ENCODE results near the gene FRY. TPM values are rescaled to one million over a fixed set of nuclear protein-coding genes. Genes with fewer than 3 reads are reported as not detected.

Gene FRY
- total RNA-seq, 1 experiment from 2014 or later, result 1.3 TPM

- peaks cover 16% of the 10 kb centered on the region; the same call in 1 of the 2 replicates for H3K4me1 ChIP-seq (ENCODE audit: insufficient read depth, low read length)
- H3K4me2 ChIP-seq (ENCODE audit: low read length), result no peak overlapping the region
- H3K27ac ChIP-seq (ENCODE audit: low read length), result no peak overlapping the region
- ATAC-seq (no peak), DNase-seq (no peak)
- H2AFZ ChIP-seq (ENCODE audit: low read length), result no peak overlapping the region
- intact Hi-C loops (cut with micrococcal nuclease), result no loop called here
- no TSS peak for BruUV-seq (replicated peaks)
- ChIA-PET POLR2A (ENCODE audit: unreplicated experiment) (no interaction called here), CTCF (no interaction called here)
- H3K9me3 ChIP-seq (ENCODE audit: low read length), result no peaks in the 10 kb centered on the region
- no peaks in the 10 kb centered on the region for H3K9me2 ChIP-seq (replicated peaks; ENCODE audit: low read length)
- H3K9ac ChIP-seq (ENCODE audit: low read length), result no peak overlapping the region
- no peaks in the 10 kb centered on the region for H4K20me1 ChIP-seq (ENCODE audit: low read length)
- H3K27me3 ChIP-seq (ENCODE audit: low read length), result no peaks in the 10 kb centered on the region
- TF ChIP-seq EZH2 (IDR thresholded peaks at IDR 0.05; ENCODE audit: low read length, unreplicated experiment) (no peak), EZH2phosphoT487 (IDR thresholded peaks at IDR 0.05; ENCODE audit: borderline replicate concordance, low read length) (no peak), CTCF (conservative IDR thresholded peaks at IDR 0.05; ENCODE audit: low read depth, low read length) (no peak)
- H3K79me2 ChIP-seq (ENCODE audit: low read length), result no peaks in the 10 kb centered on the region
- H3K4me3 ChIP-seq (ENCODE audit: low read length), result no peak overlapping the region
- H3K36me3 ChIP-seq (ENCODE audit: low read depth, low read length), result no peaks in the 10 kb centered on the region
- no peaks in the 10 kb centered on the region for H3F3A ChIP-seq (ENCODE audit: low read length, unreplicated experiment)
Measured at GRCh38 chr13:32136716-32137115, 105.1 kb downstream of the FRY start.

GRCh38 chr13:32139251-32139650, 107.7 kb downstream of the FRY start:
- intact Hi-C loops (cut with micrococcal nuclease), result no loop called here
- DNase-seq, result no peak
- H3K9me2 ChIP-seq (replicated peaks; ENCODE audit: low read length), result no peaks in the 10 kb centered on the region
- H3K4me2 ChIP-seq (ENCODE audit: low read length), result no peak overlapping the region
- ATAC-seq, result no peak
- BruUV-seq (replicated peaks), result no TSS peak
- no peak overlapping the region for H2AFZ ChIP-seq (ENCODE audit: low read length)
- CTCF ChIA-PET, result no interaction called here
- H3K36me3 ChIP-seq (ENCODE audit: low read depth, low read length), result no peaks in the 10 kb centered on the region
- no peak for TF ChIP-seq EZH2phosphoT487 (IDR thresholded peaks at IDR 0.05; ENCODE audit: borderline replicate concordance, low read length)
- no peak for TF ChIP-seq CTCF (conservative IDR thresholded peaks at IDR 0.05; ENCODE audit: low read depth, low read length)
- no peak for TF ChIP-seq EZH2 (IDR thresholded peaks at IDR 0.05; ENCODE audit: low read length, unreplicated experiment)
- H3K9me3 ChIP-seq (ENCODE audit: low read length), result no peaks in the 10 kb centered on the region
- peaks cover 11% of the 10 kb centered on the region; the same call in 1 of the 2 replicates for H3K4me1 ChIP-seq (ENCODE audit: insufficient read depth, low read length)
- no peak overlapping the region for H3K4me3 ChIP-seq (ENCODE audit: low read length)
- no peaks in the 10 kb centered on the region for H4K20me1 ChIP-seq (ENCODE audit: low read length)
- no peaks in the 10 kb centered on the region for H3F3A ChIP-seq (ENCODE audit: low read length, unreplicated experiment)
- H3K27ac ChIP-seq (ENCODE audit: low read length), result no peak overlapping the region
- no peaks in the 10 kb centered on the region for H3K27me3 ChIP-seq (ENCODE audit: low read length)
- H3K79me2 ChIP-seq (ENCODE audit: low read length), result no peaks in the 10 kb centered on the region
- no peak overlapping the region for H3K9ac ChIP-seq (ENCODE audit: low read length)
- POLR2A ChIA-PET (ENCODE audit: unreplicated experiment), result no interaction called here

GRCh38 chr13:32140109-32140508, 108.5 kb downstream of the FRY start:
- H3F3A ChIP-seq (ENCODE audit: low read length, unreplicated experiment), result no peaks in the 10 kb centered on the region
- no peaks in the 10 kb centered on the region for H3K79me2 ChIP-seq (ENCODE audit: low read length)
- H3K4me3 ChIP-seq (ENCODE audit: low read length), result no peak overlapping the region
- TF ChIP-seq CTCF (conservative IDR thresholded peaks at IDR 0.05; ENCODE audit: low read depth, low read length) (no peak), EZH2phosphoT487 (IDR thresholded peaks at IDR 0.05; ENCODE audit: borderline replicate concordance, low read length) (no peak), EZH2 (IDR thresholded peaks at IDR 0.05; ENCODE audit: low read length, unreplicated experiment) (no peak)
- no TSS peak for BruUV-seq (replicated peaks)
- H3K4me1 ChIP-seq (ENCODE audit: insufficient read depth, low read length), result peaks cover 5% of the 10 kb centered on the region; the same call in 1 of the 2 replicates
- H3K4me2 ChIP-seq (ENCODE audit: low read length), result no peak overlapping the region
- ChIA-PET CTCF (interaction anchor here (0.6 kb wide), 1 partner anchor 128 kb away, joined by 3 read pairs; no protein-coding TSS in a partner anchor), POLR2A (ENCODE audit: unreplicated experiment) (no interaction called here)
- intact Hi-C loops (cut with micrococcal nuclease), result no loop called here
- H3K27me3 ChIP-seq (ENCODE audit: low read length), result no peaks in the 10 kb centered on the region
- no peak overlapping the region for H2AFZ ChIP-seq (ENCODE audit: low read length)
- no peaks in the 10 kb centered on the region for H3K9me2 ChIP-seq (replicated peaks; ENCODE audit: low read length)
- no peaks in the 10 kb centered on the region for H4K20me1 ChIP-seq (ENCODE audit: low read length)
- no peak for ATAC-seq
- H3K36me3 ChIP-seq (ENCODE audit: low read depth, low read length), result no peaks in the 10 kb centered on the region
- H3K27ac ChIP-seq (ENCODE audit: low read length), result no peak overlapping the region
- DNase-seq, result no peak
- H3K9me3 ChIP-seq (ENCODE audit: low read length), result no peaks in the 10 kb centered on the region
- no peak overlapping the region for H3K9ac ChIP-seq (ENCODE audit: low read length)

All from PC-3 (cell line).